HCT116 (cell line): ENCODE data around the gene CLEC16A. TPM values are rescaled to one million over a fixed set of nuclear protein-coding genes. Genes with fewer than 3 reads are reported as not detected.
A peak's percentile ranks its signal among the peaks of the same experiment; 100 is the strongest.

Source experiments
- ATAC-seq: fragments of 200-7000 bp; cut with Tn5 transposase; 2 replicates; pipeline ENCODE4 v1.9.1; 2020; ENCODE audit warnings: mild to moderate bottlenecking, moderate library complexity
- BruUV-seq: library from RNA; stranded (reverse); fragments of 400-500 nt; replicated peaks from 2 replicates; lab custom pipeline; 2021; lab: Mats Ljungman, UMichigan
- CTCF ChIA-PET: fragments of 300-600 bp; sonication (Branson Sonifier 250); formaldehyde crosslinking; loops from one replicate; lab custom pipeline; 2021; ENCODE audit warnings: antibody characterized with exemption; lab: Charles Lee
- POLR2A ChIA-PET: fragments of 300-600, 350-600 bp; sonication (Branson Sonifier 250); formaldehyde crosslinking; loops from one replicate; lab custom pipeline; 2021; ENCODE audit warnings: antibody characterized with exemption; lab: Charles Lee
- RAD21 ChIA-PET, 2 experiments: fragments of 300-600 bp; sonication (Branson Sonifier 250); formaldehyde crosslinking; loops; one replicate each; lab custom pipeline; 2023; ENCODE audit warnings: low total read pairs in 2 of 2; ENCODE audit not compliant: uncharacterized antibody in 2 of 2, unreplicated experiment in 2 of 2, low non-redundant PET in 1 of 2; lab: Charles Lee
- DNase-seq: peaks from one replicate; pipeline ENCODE4 v3.0.0-alpha.2; 2010; ENCODE audit warnings: low read depth, low spot score
- H2AFZ ChIP-seq: fragments of 200-600 bp; shearing (Covaris generic), sonication (generic); 2 replicates; pipeline ENCODE4 v1.6.1; 2017; ENCODE audit warnings: low read depth, mixed run types, mixed read lengths, antibody characterized with exemption, low read length; ENCODE audit not compliant: poor library complexity, severe bottlenecking
- H3K27ac ChIP-seq: 2 replicates; pipeline ENCODE4 v1.5.1; 2012; ENCODE audit warnings: low read depth, low read length
- H3K27me3 ChIP-seq: fragments of 200-600 bp; sonication (generic); 2 replicates; pipeline ENCODE4 v1.6.1; 2016; ENCODE audit warnings: mixed run types, low read length, mixed read lengths; ENCODE audit not compliant: insufficient read depth
- H3K36me3 ChIP-seq, 2 experiments: fragments of 200-500 bp in 1 of 2; fragments of 200-600 bp in 1 of 2; sonication (Bioruptor generic) in 1 of 2; sonication (generic) in 1 of 2; 2 replicates each; pipeline versions ENCODE4 v1.5.1 to v1.6.1; 2014 to 2016; ENCODE audit warnings: low read length in 2 of 2, inconsistent platforms in 1 of 2, mixed read lengths in 1 of 2, mixed run types in 1 of 2; ENCODE audit not compliant: insufficient read depth in 2 of 2, control insufficient read depth in 1 of 2
- H3K4me1 ChIP-seq, 2 experiments: fragments of 200-600 bp in 1 of 2; sonication (generic) in 1 of 2; 2 replicates each; pipeline versions ENCODE4 v1.5.1 to v1.6.1; 2012 to 2017; ENCODE audit warnings: low read length in 2 of 2, inconsistent platforms in 1 of 2, mild to moderate bottlenecking in 1 of 2, mixed read lengths in 1 of 2, mixed run types in 1 of 2, moderate library complexity in 1 of 2; ENCODE audit not compliant: insufficient read depth in 2 of 2, control insufficient read depth in 1 of 2
- H3K4me2 ChIP-seq: fragments of 200-600 bp; sonication (generic); 2 replicates; pipeline ENCODE4 v1.6.1; 2017; ENCODE audit warnings: mixed run types, low read length, mixed read lengths
- H3K4me3 ChIP-seq, 2 experiments: fragments of 200-600 bp in 1 of 2; sonication (generic) in 1 of 2; replicated peaks in 1 of 2; 2 replicates each; pipeline ENCODE4 v1.5.1; 2011 to 2016; ENCODE audit warnings: low read length in 2 of 2, control low read depth in 1 of 2, low read depth in 1 of 2, mild to moderate bottlenecking in 1 of 2, mixed read lengths in 1 of 2, mixed run types in 1 of 2
- H3K79me2 ChIP-seq: fragments of 200-600 bp; sonication (generic); 2 replicates; pipeline ENCODE4 v1.6.1; 2017; ENCODE audit warnings: mild to moderate bottlenecking, mixed run types, low read length, moderate library complexity, mixed read lengths; ENCODE audit not compliant: insufficient read depth
- H3K9ac ChIP-seq: fragments of 200-600 bp; sonication (generic); 2 replicates; pipeline ENCODE4 v1.6.1; 2016; ENCODE audit warnings: low read length, mixed read lengths
- H3K9me2 ChIP-seq: fragments of 200-600 bp; sonication (generic), shearing (Covaris generic); 2 replicates; pipeline ENCODE4 v1.6.1; 2017; ENCODE audit warnings: mixed run types, mild to moderate bottlenecking, moderate library complexity; ENCODE audit not compliant: insufficient read depth
- H3K9me3 ChIP-seq, 2 experiments: fragments of 200-500 bp in 1 of 2; fragments of 200-600 bp in 1 of 2; sonication (Bioruptor generic) in 1 of 2; sonication (generic) in 1 of 2; 2 replicates each; pipeline ENCODE4 v1.6.1; 2014 to 2017; ENCODE audit warnings: low read length in 2 of 2, mixed read lengths in 2 of 2, inconsistent platforms in 1 of 2, low read depth in 1 of 2, mild to moderate bottlenecking in 1 of 2, mixed run types in 1 of 2, moderate library complexity in 1 of 2; ENCODE audit not compliant: control insufficient read depth in 1 of 2, insufficient read depth in 1 of 2
- H4K20me1 ChIP-seq: fragments of 200-600 bp; sonication (generic), shearing (Covaris generic); 2 replicates; pipeline ENCODE4 v1.6.1; 2017; ENCODE audit warnings: mixed run types, mild to moderate bottlenecking, moderate library complexity; ENCODE audit not compliant: insufficient read depth
- ATF3 ChIP-seq: IDR thresholded peaks from 2 replicates; pipeline ENCODE4 v1.6.1; 2012
- CBX3 ChIP-seq: IDR thresholded peaks from 2 replicates; pipeline ENCODE4 v1.6.1; 2012; ENCODE audit warnings: low read depth
- CTCF ChIP-seq, 3 experiments: fragments of 200-600 bp in 1 of 3; sonication (generic) in 1 of 3; IDR thresholded peaks in 2 of 3; conservative IDR thresholded peaks in 1 of 3; 2 replicates each; pipeline ENCODE4 v1.5.1; 2012 to 2017; ENCODE audit warnings: low read depth in 2 of 3, low read length in 2 of 3, antibody characterized with exemption in 1 of 3, borderline replicate concordance in 1 of 3, control low read depth in 1 of 3, mild to moderate bottlenecking in 1 of 3, mixed read lengths in 1 of 3, mixed run types in 1 of 3, moderate library complexity in 1 of 3; ENCODE audit not compliant: insufficient read depth in 1 of 3
- ELF1 ChIP-seq: IDR thresholded peaks from 2 replicates; pipeline ENCODE4 v1.6.1; 2012; ENCODE audit warnings: low read depth, borderline replicate concordance
- JUND ChIP-seq: IDR thresholded peaks from 2 replicates; pipeline ENCODE4 v1.6.1; 2012
- MAX ChIP-seq: IDR thresholded peaks from 2 replicates; pipeline ENCODE4 v1.6.1; 2012
- POLR2A ChIP-seq: IDR thresholded peaks from 2 replicates; pipeline ENCODE4 v1.7.0; 2011; ENCODE audit warnings: borderline replicate concordance; ENCODE audit not compliant: insufficient read depth, insufficient read length; ENCODE audit errors: extremely low read depth
- POLR2AphosphoS5 ChIP-seq: IDR thresholded peaks from 2 replicates; pipeline ENCODE4 v1.6.1; 2011; ENCODE audit warnings: mild to moderate bottlenecking, low read depth, low read length, moderate library complexity
- RAD21 ChIP-seq: IDR thresholded peaks from 2 replicates; pipeline ENCODE4 v1.6.1; 2012; ENCODE audit warnings: low read depth, mild to moderate bottlenecking
- REST ChIP-seq: IDR thresholded peaks from 2 replicates; pipeline ENCODE4 v1.6.1; 2012; ENCODE audit warnings: low read depth
- SIN3A ChIP-seq: IDR thresholded peaks from 2 replicates; pipeline ENCODE4 v1.6.1; 2012; ENCODE audit warnings: low read depth
- SP1 ChIP-seq: IDR thresholded peaks from 2 replicates; pipeline ENCODE4 v1.6.1; 2012; ENCODE audit warnings: low read depth
- ZFX ChIP-seq: fragments of 450-650 bp; IDR thresholded peaks from 2 replicates; pipeline ENCODE4 v1.6.1; 2017
- ZNF274 ChIP-seq: fragments of 200-500 bp; sonication (Bioruptor generic); IDR thresholded peaks from 2 replicates; pipeline ENCODE4 v1.6.1; 2014; ENCODE audit warnings: mild to moderate bottlenecking, low read depth, low read length, inconsistent platforms
- intact Hi-C: fragments of 100-400 bp; cut with micrococcal nuclease; formaldehyde crosslinking; loops from 2 replicates; pipeline ENCODE4 v1.10.0; 2022
- total RNA-seq: library from RNA; stranded (reverse); gene quantifications from one replicate; pipeline ENCODE4 v1.2.1, GENCODE V29; 2021; ENCODE audit not compliant: unreplicated experiment

CLEC16A gene
- total RNA-seq, 1 experiment from 2014 or later: 18.0 TPM

GRCh38 chr16:11198375-11198774 is 254.0 kb downstream of the CLEC16A start:
- no peaks in the 10 kb centered on the region for H3K9me3 ChIP-seq
- no peaks in the 10 kb centered on the region for H3K9me2 ChIP-seq
- BruUV-seq: no TSS peak
- no peaks in the 10 kb centered on the region for H3K36me3 ChIP-seq
- no peak overlapping the region for H3K27ac ChIP-seq
- H3K4me3 ChIP-seq: peak overlapping the region in 1 of 2 experiments; percentile 36; a peak in 1 of 4 replicates
- ChIA-PET CTCF (interaction anchor here (0.8 kb wide), 1 partner anchor 158 kb away, joined by 3 read pairs; no protein-coding TSS in a partner anchor), POLR2A (interaction anchor here (0.7 to 2.8 kb wide), 2 partner anchors 51 to 57 kb away, joined by 4 to 13 read pairs; partner anchors contain the start of gene SOCS1), RAD21 (interaction anchor here in 1 of 2 experiments (0.6 kb wide), 1 partner anchor 401 kb away, joined by 3 read pairs; no protein-coding TSS in a partner anchor)
- no peaks in the 10 kb centered on the region for H3K27me3 ChIP-seq
- intact Hi-C loops: no loop called here
- ATAC-seq (no peak), DNase-seq (no peak)
- peak overlapping the region; percentile 28 for H3K9ac ChIP-seq
- H2AFZ ChIP-seq: no peak overlapping the region
- TF ChIP-seq ATF3: no peak
- no peak for TF ChIP-seq POLR2A
- TF ChIP-seq ELF1: no peak
- no peak for TF ChIP-seq POLR2AphosphoS5
- TF ChIP-seq CTCF (IDR thresholded peaks at IDR 0.05 in 2 of 3, conservative IDR thresholded peaks at IDR 0.05 in 1 of 3; ENCODE audit: borderline replicate concordance in 1 of 3, insufficient read depth in 1 of 3, low read depth in 2 of 3, low read length in 2 of 3): no peak
- no peak for TF ChIP-seq SIN3A
- no peak for TF ChIP-seq MAX
- TF ChIP-seq SP1: no peak
- no peak for TF ChIP-seq RAD21
- no peak for TF ChIP-seq ZFX
- no peak for TF ChIP-seq CBX3
- TF ChIP-seq ZNF274: no peak
- no peak for TF ChIP-seq JUND
- TF ChIP-seq REST: no peak
- H3K79me2 ChIP-seq: no peaks in the 10 kb centered on the region
- peaks cover 35 to 58% of the 10 kb centered on the region in 2 experiments for H3K4me1 ChIP-seq
- H4K20me1 ChIP-seq: no peaks in the 10 kb centered on the region
- H3K4me2 ChIP-seq: peak overlapping the region; percentile 71
